SKM-1 treated with dmso at 0.1 percent for 144 hours (cell line): ENCODE results near the gene YWHAB.

Experiments used
- DNase-seq: peaks from one replicate; lab custom pipeline; 2025; ENCODE audit not compliant: unreplicated experiment; lab: John Stamatoyannopoulos, UW

The YWHAB gene

GRCh38 chr20:44911264-44911921 is 25.9 kb downstream of the YWHAB start:
- peak; percentile 8 for DNase-seq

- no peak for DNase-seq
These were observed 26.7 kb downstream of the YWHAB start for GRCh38 chr20:44912189-44912588.

GRCh38 chr20:44914924-44915323 is 29.4 kb downstream of the YWHAB start:
- no peak for DNase-seq

- no peak for DNase-seq
These were observed 31.1 kb downstream of the YWHAB start for GRCh38 chr20:44916586-44916985.

- DNase-seq = no peak
These were observed 31.9 kb downstream of the YWHAB start for GRCh38 chr20:44917399-44917798.

- DNase-seq = no peak
These were observed 32.8 kb downstream of the YWHAB start for GRCh38 chr20:44918342-44918741.

DNA sequence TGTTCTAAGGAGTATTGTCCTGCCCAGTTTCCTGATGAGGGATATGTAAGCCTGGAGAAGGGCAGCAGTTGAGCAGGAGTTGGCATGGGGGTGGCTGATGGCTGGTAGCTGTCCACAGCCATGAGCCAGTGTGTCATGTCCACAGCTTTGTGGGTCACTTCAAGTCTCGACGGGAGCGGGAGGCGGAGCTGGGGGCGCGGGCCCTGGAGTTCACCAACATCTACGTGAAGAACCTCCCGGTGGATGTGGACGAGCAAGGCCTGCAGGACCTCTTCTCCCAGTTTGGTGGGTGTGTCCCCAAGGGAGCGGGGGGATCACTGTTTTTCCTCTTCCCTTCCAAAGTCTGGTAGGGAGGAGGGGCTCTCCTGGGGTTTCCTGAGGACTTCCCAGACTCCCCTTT is 33.3 kb downstream of the YWHAB start:
- no peak for DNase-seq

DNA sequence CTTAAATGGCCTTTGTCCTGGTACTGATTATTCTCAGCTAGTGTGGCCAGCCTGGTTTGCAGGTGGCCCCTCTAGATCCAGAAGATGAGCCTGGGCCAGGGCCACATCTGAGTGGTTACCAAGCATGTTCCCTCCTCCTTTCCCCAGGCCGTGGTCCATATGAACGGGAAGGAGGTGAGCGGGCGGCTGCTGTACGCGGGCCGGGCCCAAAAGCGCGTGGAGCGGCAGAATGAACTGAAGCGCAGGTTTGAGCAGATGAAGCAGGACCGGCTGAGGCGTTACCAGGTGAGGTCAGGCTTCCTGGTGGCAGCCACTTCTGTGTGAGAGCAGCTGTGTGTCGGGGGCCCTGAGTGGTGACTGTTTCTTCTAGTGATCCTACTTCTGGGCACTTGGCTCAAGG is 35.9 kb downstream of the YWHAB start:
- no peak for DNase-seq

- no peak for DNase-seq
These were observed 39.0 kb downstream of the YWHAB start for GRCh38 chr20:44924541-44924940.

GRCh38 chr20:44928595-44928994 is 43.1 kb downstream of the YWHAB start:
- no peak for DNase-seq

- no peak for DNase-seq
These were observed 45.1 kb downstream of the YWHAB start for GRCh38 chr20:44930517-44931168.

DNA sequence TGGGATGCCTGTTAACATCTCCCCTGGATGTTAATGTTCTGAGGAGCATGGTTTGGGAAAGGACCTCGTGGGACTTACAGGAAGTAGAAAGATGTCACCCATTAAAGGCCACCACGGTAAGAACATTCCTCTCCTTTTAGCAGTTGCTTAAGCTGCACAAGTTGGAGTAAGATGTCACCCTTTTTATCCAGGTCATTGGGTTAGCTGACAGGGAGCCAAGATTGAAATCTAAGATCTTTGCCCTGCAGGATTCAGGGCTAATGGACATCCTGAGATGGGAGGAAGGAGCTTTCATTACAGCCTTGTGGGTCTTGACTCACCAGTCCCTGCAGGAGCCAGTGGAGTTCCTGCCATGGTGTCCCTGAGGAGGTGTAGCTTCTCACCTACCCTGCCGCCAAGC is 46.4 kb downstream of the YWHAB start:
- DNase-seq = no peak

DNA sequence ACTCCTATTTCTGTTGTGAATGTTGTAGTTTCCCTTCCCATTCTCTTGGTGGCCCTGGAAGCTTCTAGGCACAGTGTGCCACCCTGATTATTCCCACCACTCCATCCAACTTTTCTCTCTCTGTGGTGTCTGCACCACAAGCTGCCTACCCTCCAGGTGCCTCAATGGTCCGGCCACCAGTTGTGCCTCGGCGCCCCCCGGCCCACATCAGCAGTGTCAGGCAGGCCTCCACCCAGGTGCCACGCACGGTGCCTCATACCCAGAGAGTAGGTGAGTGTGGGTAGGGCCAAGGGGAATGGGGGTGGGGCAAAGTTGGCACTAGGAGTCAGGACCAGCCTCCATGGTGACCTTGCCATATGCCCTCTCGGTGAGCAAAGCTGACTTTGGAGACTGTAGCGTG is 47.4 kb downstream of the YWHAB start:
- DNase-seq = no peak

- DNase-seq = no peak
These were observed 51.0 kb downstream of the YWHAB start for GRCh38 chr20:44936510-44936909.

DNA sequence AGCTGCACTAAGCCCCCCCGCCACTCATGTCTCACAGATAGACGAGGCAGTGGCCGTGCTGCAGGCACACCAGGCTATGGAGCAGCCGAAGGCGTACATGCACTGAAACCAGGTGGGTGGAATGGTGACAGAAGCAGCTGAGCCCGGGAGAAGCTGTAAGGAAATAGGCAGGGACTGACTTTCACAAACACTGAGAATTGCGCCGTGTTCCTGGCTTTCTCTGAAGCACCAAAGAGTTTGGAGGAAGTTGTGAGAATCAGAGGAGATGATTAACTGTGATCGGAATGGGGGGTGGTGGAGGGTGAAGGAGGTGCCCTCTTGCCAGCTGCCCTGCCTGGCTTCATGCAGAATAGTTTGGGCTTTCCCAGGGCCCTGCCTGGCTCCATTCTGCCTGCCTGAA is 53.1 kb downstream of the YWHAB start:
- DNase-seq = no peak

DNA sequence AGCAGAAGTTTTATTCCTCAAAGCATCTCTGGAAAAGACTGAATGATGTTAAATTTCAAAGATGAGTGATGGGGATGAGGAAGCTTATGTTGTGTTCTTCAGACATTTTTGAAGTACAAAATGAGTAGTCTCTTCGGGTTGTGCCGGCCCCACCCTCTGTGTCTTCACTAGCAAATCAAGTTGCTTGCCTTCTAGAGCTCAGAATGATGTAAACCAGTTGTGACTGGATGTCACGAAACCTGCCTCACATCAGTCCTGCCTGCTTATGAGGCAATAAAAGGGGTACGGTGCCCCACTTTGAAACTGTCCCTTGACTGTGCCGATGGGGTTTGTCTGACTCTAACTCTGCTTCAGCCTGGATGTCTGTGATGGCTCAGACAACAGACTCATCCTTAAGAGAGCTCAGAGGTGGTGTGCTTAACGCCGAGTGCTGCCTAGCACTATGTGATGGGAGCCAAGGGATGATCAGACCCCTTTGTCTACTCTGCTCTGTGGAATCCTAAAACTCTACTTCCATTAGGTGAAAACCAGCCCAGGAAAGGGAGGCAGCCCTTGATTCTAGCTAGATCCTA is 55.7 kb downstream of the YWHAB start:
- no peak for DNase-seq

GRCh38 chr20:44942264-44942973 is 56.9 kb downstream of the YWHAB start:
- no peak for DNase-seq

DNA sequence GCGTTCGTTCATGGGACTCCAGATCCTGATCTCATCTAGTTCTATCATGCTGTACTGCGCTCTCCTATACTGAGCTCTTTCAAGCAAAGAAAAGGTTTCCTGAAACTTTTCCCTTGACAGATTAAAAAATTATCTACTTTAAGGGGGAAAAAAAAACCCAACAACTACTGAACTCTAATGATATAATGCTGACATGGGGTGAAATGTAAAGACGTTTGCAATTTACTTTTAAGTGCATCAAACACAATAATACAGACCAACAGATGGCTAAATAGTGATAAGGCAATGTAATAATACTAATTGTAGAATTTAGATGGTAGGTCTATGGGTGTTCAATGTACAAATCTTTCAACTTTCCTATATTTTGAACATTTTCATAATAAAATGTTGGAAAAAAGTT is 58.3 kb downstream of the YWHAB start:
- DNase-seq = no peak

DNA sequence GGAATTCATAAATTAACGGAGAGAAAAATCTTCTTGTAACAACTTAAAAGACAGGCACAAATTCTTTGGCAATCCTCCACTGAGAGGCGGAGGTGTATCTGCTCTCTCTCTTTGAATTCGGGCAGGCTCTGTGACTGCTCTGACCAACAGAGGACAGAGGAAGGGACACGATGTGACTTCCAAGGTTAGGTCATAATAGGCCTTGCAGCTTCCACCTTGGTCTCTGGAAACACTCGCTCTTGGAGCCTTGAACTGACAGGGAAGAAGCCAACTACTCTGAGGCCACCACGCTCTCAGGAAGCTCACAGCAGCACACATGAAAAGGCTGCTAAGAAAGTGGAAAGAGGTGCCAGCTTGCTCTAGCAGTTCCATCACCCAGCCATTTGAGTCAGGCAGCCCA is 59.8 kb downstream of the YWHAB start:
- no peak for DNase-seq

- no peak for DNase-seq
These were observed 60.9 kb downstream of the YWHAB start for GRCh38 chr20:44946271-44946852.

DNA sequence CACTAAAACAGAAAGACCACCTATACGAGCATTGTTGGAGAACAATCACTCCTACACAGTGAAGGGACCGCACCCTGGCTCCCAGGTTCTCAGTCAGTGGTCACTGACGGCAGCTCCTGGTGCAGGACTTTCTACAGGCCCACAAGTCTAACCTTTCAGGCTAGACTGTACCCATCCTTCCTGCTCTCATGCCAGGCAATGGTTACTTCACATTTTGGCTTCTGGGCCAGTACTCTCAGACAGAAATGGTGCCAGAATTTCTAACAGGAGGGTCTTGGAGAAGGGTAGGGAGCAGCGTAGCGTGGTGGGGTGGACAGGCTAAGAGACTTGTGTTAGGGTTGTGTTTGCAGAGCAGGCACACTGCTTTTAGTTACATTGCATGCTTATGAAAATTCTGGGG is 62.6 kb downstream of the YWHAB start:
- no peak for DNase-seq

DNA sequence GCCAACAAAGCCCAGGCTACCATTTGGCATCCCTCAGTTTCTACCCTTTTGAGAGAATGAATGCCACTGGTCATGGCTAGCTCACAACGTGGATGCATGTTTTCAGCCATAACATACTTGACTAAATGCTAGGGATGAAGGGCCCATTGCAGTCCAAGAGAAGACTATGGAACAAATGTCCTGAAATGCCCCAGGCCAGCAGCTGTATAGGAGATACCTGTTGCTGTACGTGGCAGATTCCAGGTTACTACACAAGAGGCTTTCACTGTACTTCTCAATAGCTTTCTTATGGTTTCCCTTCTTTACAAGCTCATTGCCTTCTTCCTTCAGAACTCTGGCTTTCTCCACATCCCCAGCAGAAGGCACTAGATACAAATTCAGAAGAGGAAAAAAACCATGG is 63.0 kb downstream of the YWHAB start:
- no peak for DNase-seq
